GM13977 (cell line): ENCODE data around the gene RSRC1.

ENCODE experiments used
- DNase-seq: peaks from one replicate; pipeline ENCODE4 v3.0.0; 2012; ENCODE audit warnings: low spot score
- CTCF ChIP-seq: IDR thresholded peaks from 2 replicates; pipeline ENCODE4 v1.5.1; 2012; ENCODE audit warnings: mild to moderate bottlenecking, control low read depth; ENCODE audit not compliant: insufficient read depth; ENCODE audit errors: extremely low read depth, missing control alignments
- in situ Hi-C: fragments of 300-500 bp; cut with MboI; formaldehyde crosslinking; loops from one replicate; pipeline ENCODE4 v1.12.0; 2022; ENCODE audit warnings: low sequenced_read_pairs, low pct_unique_long_range_greater_than_20kb, mixed read lengths, inconsistent platforms; ENCODE audit not compliant: unreplicated experiment

The RSRC1 gene

GRCh38 chr3:158470944-158471638, 361.2 kb downstream of the RSRC1 start:
- in situ Hi-C loops, result no loop called here
- no peak for TF ChIP-seq CTCF
- no peak for DNase-seq

- in situ Hi-C loops, result no loop called here
- no peak for TF ChIP-seq CTCF
- DNase-seq, result no peak
Measured at GRCh38 chr3:158471639-158472294, 361.9 kb downstream of the RSRC1 start.

GRCh38 chr3:158479051-158479450, 369.2 kb downstream of the RSRC1 start:
- in situ Hi-C loops, result no loop called here
- no peak for TF ChIP-seq CTCF
- no peak for DNase-seq

- no peak for TF ChIP-seq CTCF
- no peak for DNase-seq
- in situ Hi-C loops, result no loop called here
Measured at GRCh38 chr3:158483701-158484235, 373.9 kb downstream of the RSRC1 start.

- TF ChIP-seq CTCF, result no peak
- DNase-seq, result no peak
- in situ Hi-C loops, result no loop called here
Measured at GRCh38 chr3:158486200-158486599, 376.3 kb downstream of the RSRC1 start.

GRCh38 chr3:158488670-158489069, 378.8 kb downstream of the RSRC1 start:
- in situ Hi-C loops, result no loop called here
- no peak for DNase-seq
- TF ChIP-seq CTCF, result no peak
